Spleen (tissue), 7 donors: ENCODE data around the gene KCTD21.

ENCODE experiments used
- POLR2A ChIP-seq, 3 donors: fragments of 450-650 bp; IDR thresholded peaks; one replicate each; pipeline ENCODE4 v1.5.1; 2017; ENCODE audit warnings: antibody characterized with exemption in 3 of 3, mild to moderate bottlenecking in 1 of 3
- POLR2AphosphoS5 ChIP-seq, 3 donors: sonication (generic); formaldehyde crosslinking; IDR thresholded peaks; one replicate each; pipeline ENCODE4 v1.5.1; 2017; ENCODE audit warnings: antibody characterized with exemption in 3 of 3
- TF ChIP-seq, protein P1 (sequence below), 11 experiments: fragments of 200-600 bp in 7 of 11; fragments of 450-650 bp in 4 of 11; sonication (generic) in 4 of 11; IDR thresholded peaks in 8 of 11; conservative IDR thresholded peaks in 3 of 11; 1 replicate in 7 of 11; 2 replicates in 4 of 11; pipeline versions ENCODE4 v1.4.0 to v1.8.0; 2016 to 2021; ENCODE audit warnings: antibody characterized with exemption in 11 of 11, inconsistent platforms in 4 of 11, mild to moderate bottlenecking in 1 of 11
- donor health status: DM: no; HTN: no; CAD: no; lungs with moderate emphysema.
- donor health status: DM: no; HTN: no; CAD: no.
- donor health status: DM: no; HTN: no; CAD: no.

DNA sequence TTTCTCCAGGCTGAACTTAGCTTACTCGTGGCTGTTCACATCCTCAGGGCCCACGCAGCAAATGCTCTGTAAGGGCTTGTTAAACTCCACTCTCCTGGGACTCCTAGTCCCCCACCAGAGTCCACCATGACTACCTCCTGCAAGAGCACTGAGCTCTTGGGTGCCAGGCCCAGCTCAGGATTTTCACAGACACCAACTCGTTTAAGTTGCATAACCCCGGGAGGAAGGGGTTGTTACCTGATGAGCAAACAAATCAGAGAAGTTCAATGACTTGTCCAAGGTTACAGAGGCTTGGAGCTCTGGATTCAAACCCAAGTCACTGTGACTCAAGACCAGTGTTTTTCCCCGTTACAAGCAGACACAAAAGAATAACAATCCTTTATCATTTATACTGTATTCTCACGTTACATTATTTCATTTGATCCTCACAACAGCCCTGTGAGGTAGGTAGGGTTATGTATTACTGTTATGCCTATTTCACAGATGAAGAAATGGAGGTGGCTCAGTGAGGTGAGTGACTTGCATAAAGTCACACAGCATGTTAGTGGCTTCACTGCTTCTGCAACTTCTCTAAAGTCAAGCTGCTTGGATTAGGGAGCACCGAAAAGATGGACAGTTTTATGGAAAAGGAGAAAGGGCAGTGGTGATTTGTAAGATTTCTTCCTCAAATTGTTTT lies 17.4 kb downstream of the KCTD21 start:
- TF ChIP-seq, protein P1, sequence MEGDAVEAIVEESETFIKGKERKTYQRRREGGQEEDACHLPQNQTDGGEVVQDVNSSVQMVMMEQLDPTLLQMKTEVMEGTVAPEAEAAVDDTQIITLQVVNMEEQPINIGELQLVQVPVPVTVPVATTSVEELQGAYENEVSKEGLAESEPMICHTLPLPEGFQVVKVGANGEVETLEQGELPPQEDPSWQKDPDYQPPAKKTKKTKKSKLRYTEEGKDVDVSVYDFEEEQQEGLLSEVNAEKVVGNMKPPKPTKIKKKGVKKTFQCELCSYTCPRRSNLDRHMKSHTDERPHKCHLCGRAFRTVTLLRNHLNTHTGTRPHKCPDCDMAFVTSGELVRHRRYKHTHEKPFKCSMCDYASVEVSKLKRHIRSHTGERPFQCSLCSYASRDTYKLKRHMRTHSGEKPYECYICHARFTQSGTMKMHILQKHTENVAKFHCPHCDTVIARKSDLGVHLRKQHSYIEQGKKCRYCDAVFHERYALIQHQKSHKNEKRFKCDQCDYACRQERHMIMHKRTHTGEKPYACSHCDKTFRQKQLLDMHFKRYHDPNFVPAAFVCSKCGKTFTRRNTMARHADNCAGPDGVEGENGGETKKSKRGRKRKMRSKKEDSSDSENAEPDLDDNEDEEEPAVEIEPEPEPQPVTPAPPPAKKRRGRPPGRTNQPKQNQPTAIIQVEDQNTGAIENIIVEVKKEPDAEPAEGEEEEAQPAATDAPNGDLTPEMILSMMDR (IDR thresholded peaks at IDR 0.05 in 8 of 11, conservative IDR thresholded peaks at IDR 0.05 in 3 of 11), result no peak
- no peak for TF ChIP-seq POLR2AphosphoS5 (IDR thresholded peaks at IDR 0.05)
- no peak for TF ChIP-seq POLR2A (IDR thresholded peaks at IDR 0.05)
